Tibial artery (tissue), 4 donors: Measurements from ENCODE around the gene BAK1.

Source experiments
- DNase-seq, 2 donors: peaks; one replicate each; pipeline ENCODE4 v3.0.0-alpha.2; 2019
- H3K27ac ChIP-seq, 2 donors: fragments of 200-600 bp; sonication (generic) in 1 of 2; 1 replicate in 1 of 2; 2 replicates in 1 of 2; pipeline ENCODE4 v1.5.1; 2018 to 2019; ENCODE audit warnings: mild to moderate bottlenecking in 1 of 2
- H3K27me3 ChIP-seq, 2 donors: fragments of 200-600 bp; sonication (generic) in 1 of 2; one replicate each; pipeline versions ENCODE4 v1.5.1 to v1.6.0; 2016 to 2019
- H3K36me3 ChIP-seq, 3 donors: fragments of 200-600 bp; sonication (generic) in 2 of 3; one replicate each; pipeline ENCODE4 v1.5.1; 2016 to 2019; ENCODE audit warnings: mild to moderate bottlenecking in 2 of 3
- H3K4me1 ChIP-seq, 4 donors: fragments of 200-600 bp; sonication (generic) in 2 of 4; 1 replicate in 3 of 4; 2 replicates in 1 of 4; pipeline ENCODE4 v1.5.1; 2016 to 2019
- H3K4me3 ChIP-seq, 2 donors: fragments of 200-600 bp; sonication (generic) in 1 of 2; 1 replicate in 1 of 2; 2 replicates in 1 of 2; pipeline ENCODE4 v1.5.1; 2018 to 2019; ENCODE audit warnings: mild to moderate bottlenecking in 2 of 2
- H3K9me3 ChIP-seq, 3 donors: fragments of 200-600 bp; sonication (generic) in 1 of 3; one replicate each; pipeline ENCODE4 v1.5.1; 2016 to 2019
- CTCF ChIP-seq, 2 experiments: fragments of 200-600 bp in 1 of 2; fragments of 450-650 bp in 1 of 2; IDR thresholded peaks; one replicate each; pipeline ENCODE4 v1.5.1; 2017 to 2019; ENCODE audit warnings: antibody characterized with exemption in 2 of 2, mild to moderate bottlenecking in 1 of 2, moderate library complexity in 1 of 2
- intact Hi-C: fragments of 100-400 bp; cut with DNase I; formaldehyde crosslinking; loops from one replicate; pipeline ENCODE4 v1.15.0; 2023; ENCODE audit warnings: low total_unique reads

BAK1 gene

GRCh38 chr6:33584700-33585402 is 4.8 kb upstream of the BAK1 start:
- intact Hi-C loops, result loop anchor here (5.0 to 10.0 kb wide), 3 partner anchors 112 to 567 kb away; no protein-coding TSS in a partner anchor
- Histone ChIP-seq H3K27ac (no peak overlapping the region), H3K27me3 (no peaks in the 10 kb centered on the region), H3K4me3 (no peak overlapping the region), H3K36me3 (no peaks in the 10 kb centered on the region), H3K4me1 (peaks cover 0 to 12% (median 7%) of the 10 kb centered on the region in 4 donors), H3K9me3 (no peaks in the 10 kb centered on the region)
- DNase-seq, result no peak
- no peak for TF ChIP-seq CTCF (IDR thresholded peaks at IDR 0.05)

- peaks cover 0 to 22% (median 16%) of the 10 kb centered on the region in 4 donors for H3K4me1 ChIP-seq
- no peak for DNase-seq
- intact Hi-C loops, result loop anchor here (10.0 kb wide), 1 partner anchor 469 kb away; no protein-coding TSS in a partner anchor
- H3K9me3 ChIP-seq, result no peaks in the 10 kb centered on the region
- TF ChIP-seq CTCF (IDR thresholded peaks at IDR 0.05), result no peak
- no peaks in the 10 kb centered on the region for H3K27me3 ChIP-seq
- H3K36me3 ChIP-seq, result no peaks in the 10 kb centered on the region
- no peak overlapping the region for H3K4me3 ChIP-seq
- H3K27ac ChIP-seq, result no peak overlapping the region
Measured at GRCh38 chr6:33583591-33584155, 3.6 kb upstream of the BAK1 start.

- no peak for DNase-seq
- intact Hi-C loops, result loop anchor here (10.0 kb wide), 1 partner anchor 466 kb away; no protein-coding TSS in a partner anchor
Measured at GRCh38 chr6:33581186-33581585, 1.1 kb upstream of the BAK1 start.

GRCh38 chr6:33578588-33579011 is 1.5 kb downstream of the BAK1 start:
- Histone ChIP-seq H3K27ac (peak overlapping the region in 1 of 2 donors; percentile 19), H3K36me3 (peaks cover 23 to 43% (median 39%) of the 10 kb centered on the region in 3 donors), H3K4me3 (peak overlapping the region; percentile 68 to 94), H3K4me1 (peaks cover 0 to 23% (median 16%) of the 10 kb centered on the region in 4 donors), H3K9me3 (no peaks in the 10 kb centered on the region), H3K27me3 (no peaks in the 10 kb centered on the region)
- no peak for DNase-seq
- no peak for TF ChIP-seq CTCF (IDR thresholded peaks at IDR 0.05)
- intact Hi-C loops, result loop anchor here (10.0 kb wide), 2 partner anchors 124 to 194 kb away; partner anchors contain the start of gene ZBTB9

More at GRCh38 chr6:33581186-33581585, 1.1 kb upstream of the BAK1 start:
- no peak for TF ChIP-seq CTCF (IDR thresholded peaks at IDR 0.05)
- Histone ChIP-seq H3K4me3 (no peak overlapping the region), H3K27me3 (no peaks in the 10 kb centered on the region), H3K27ac (no peak overlapping the region), H3K4me1 (peaks cover 0 to 29% (median 22%) of the 10 kb centered on the region in 4 donors), H3K9me3 (no peaks in the 10 kb centered on the region), H3K36me3 (peaks cover 7 to 17% (median 14%) of the 10 kb centered on the region in 3 donors)

GRCh38 chr6:33578164-33578563 is 1.9 kb downstream of the BAK1 start:
- intact Hi-C loops, result loop anchor here (10.0 kb wide), 2 partner anchors 123 to 193 kb away; partner anchors contain the start of gene ZBTB9
- H3K36me3 ChIP-seq, result peaks cover 23 to 47% (median 40%) of the 10 kb centered on the region in 3 donors
- H3K27me3 ChIP-seq, result no peaks in the 10 kb centered on the region
- no peak for DNase-seq
- H3K4me1 ChIP-seq, result peaks cover 0 to 23% (median 16%) of the 10 kb centered on the region in 4 donors
- peak overlapping the region in 1 of 2 donors; percentile 19 for H3K27ac ChIP-seq
- no peaks in the 10 kb centered on the region for H3K9me3 ChIP-seq
- peak overlapping the region in 1 of 2 donors; percentile 94 for H3K4me3 ChIP-seq
- no peak for TF ChIP-seq CTCF (IDR thresholded peaks at IDR 0.05)
